GM23248 (cell line): Measurements from ENCODE around the gene STRIP1.

Experiments
- EZH2 ChIP-seq: fragments of 200-600 bp; sonication (generic); IDR thresholded peaks from 2 replicates; pipeline ENCODE4 v1.6.1; 2018; ENCODE audit warnings: antibody characterized with exemption, mild to moderate bottlenecking; ENCODE audit not compliant: insufficient read depth, poor library complexity, severe bottlenecking
- EZH2phosphoT487 ChIP-seq: fragments of 200-600 bp; sonication (generic); IDR thresholded peaks from 2 replicates; pipeline ENCODE4 v1.6.1; 2018; ENCODE audit warnings: antibody characterized with exemption, moderate library complexity, mild to moderate bottlenecking, low read depth; ENCODE audit not compliant: insufficient read depth

GRCh38 chr1:110063781-110064180 is 29.4 kb downstream of the STRIP1 start:
- no peak for TF ChIP-seq EZH2phosphoT487
- TF ChIP-seq EZH2 = no peak
